ENCODE measurements around the gene STK31. TPM values are rescaled to one million over a fixed set of nuclear protein-coding genes. Genes with fewer than 3 reads are reported as not detected.

The STK31 gene
- total RNA-seq, 2 experiments from 2014 or later = 0.20 to 0.30 TPM

DNA sequence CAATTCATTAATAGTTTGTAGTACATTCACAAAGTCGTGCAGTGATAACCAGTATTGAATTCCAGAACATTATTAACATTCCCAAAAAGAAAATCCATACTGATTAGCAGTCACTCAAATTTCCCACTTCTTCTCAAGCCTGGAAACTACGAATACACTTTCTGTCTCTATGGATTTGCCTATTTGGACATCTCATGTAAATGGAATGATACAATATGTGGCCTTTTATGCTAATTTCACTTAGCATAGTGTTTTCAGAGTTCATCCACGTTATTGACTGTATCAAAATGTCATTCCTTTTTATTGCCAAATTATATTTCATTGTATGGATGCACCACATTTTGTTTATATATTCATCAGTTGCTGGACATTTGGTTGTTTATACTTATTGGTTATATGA is 78.8 kb downstream of the STK31 start:
- Histone ChIP-seq H3K27me3 (ENCODE audit: control insufficient read depth in 1 of 2, insufficient read depth in 2 of 2, low read length in 2 of 2) (no peaks in the 10 kb centered on the region), H3K4me1 (ENCODE audit: insufficient read depth, low read length) (no peaks in the 10 kb centered on the region), H3K4me3 (ENCODE audit: low read length) (no peak overlapping the region), H3K27ac (ENCODE audit: low read depth in 1 of 2, low read length in 2 of 2) (no peak overlapping the region), H3K36me3 (ENCODE audit: insufficient read depth, low read length) (no peaks in the 10 kb centered on the region), H3K9me3 (ENCODE audit: control insufficient read depth in 1 of 2, insufficient read depth in 1 of 2, low read length in 2 of 2) (no peaks in the 10 kb centered on the region)
- TF ChIP-seq, protein P1, sequence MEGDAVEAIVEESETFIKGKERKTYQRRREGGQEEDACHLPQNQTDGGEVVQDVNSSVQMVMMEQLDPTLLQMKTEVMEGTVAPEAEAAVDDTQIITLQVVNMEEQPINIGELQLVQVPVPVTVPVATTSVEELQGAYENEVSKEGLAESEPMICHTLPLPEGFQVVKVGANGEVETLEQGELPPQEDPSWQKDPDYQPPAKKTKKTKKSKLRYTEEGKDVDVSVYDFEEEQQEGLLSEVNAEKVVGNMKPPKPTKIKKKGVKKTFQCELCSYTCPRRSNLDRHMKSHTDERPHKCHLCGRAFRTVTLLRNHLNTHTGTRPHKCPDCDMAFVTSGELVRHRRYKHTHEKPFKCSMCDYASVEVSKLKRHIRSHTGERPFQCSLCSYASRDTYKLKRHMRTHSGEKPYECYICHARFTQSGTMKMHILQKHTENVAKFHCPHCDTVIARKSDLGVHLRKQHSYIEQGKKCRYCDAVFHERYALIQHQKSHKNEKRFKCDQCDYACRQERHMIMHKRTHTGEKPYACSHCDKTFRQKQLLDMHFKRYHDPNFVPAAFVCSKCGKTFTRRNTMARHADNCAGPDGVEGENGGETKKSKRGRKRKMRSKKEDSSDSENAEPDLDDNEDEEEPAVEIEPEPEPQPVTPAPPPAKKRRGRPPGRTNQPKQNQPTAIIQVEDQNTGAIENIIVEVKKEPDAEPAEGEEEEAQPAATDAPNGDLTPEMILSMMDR (IDR thresholded peaks at IDR 0.05) = no peak
- ATAC-seq (ENCODE audit: poor library complexity) = no peak
- intact Hi-C loops (cut with DNase I, micrococcal nuclease) = no loop called here
- peaks cover 3% of the 10 kb centered on the region for H3K9me3 Mint-ChIP-seq
- ChIA-PET CTCF (no interaction called here), POLR2A (no interaction called here)
- no peak for DNase-seq
- H3K4me3 Mint-ChIP-seq = no peak overlapping the region
- H3K4me1 Mint-ChIP-seq (ENCODE audit: low read depth) = no peaks in the 10 kb centered on the region
- H3K27me3 Mint-ChIP-seq = no peaks in the 10 kb centered on the region
- no peak overlapping the region for H3K27ac Mint-ChIP-seq
- H3K36me3 Mint-ChIP-seq (ENCODE audit: low read depth) = peaks cover 6% of the 10 kb centered on the region

DNA sequence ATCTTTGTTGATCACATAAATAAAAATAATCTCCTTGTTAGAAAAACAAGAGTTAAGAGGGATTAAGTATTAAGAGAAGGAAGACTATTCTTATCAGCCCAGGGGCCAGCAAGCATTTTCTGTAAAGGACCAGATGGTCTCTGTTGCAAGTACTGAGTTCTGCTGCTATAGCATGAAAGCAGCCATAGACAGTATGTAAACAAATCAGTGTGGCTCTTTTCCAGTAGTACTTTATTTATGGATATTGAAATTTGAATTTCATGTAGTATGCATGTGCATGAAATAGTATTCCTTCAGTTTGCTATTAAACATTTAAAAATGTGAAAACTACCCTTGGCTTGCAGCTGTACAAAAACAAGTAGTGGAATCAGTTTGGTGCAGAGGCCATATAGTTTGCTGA is 81.7 kb downstream of the STK31 start:
- Mint-ChIP-seq H3K36me3 (ENCODE audit: low read depth) (peaks cover 13% of the 10 kb centered on the region), H3K4me3 (no peak overlapping the region), H3K9me3 (peaks cover 11% of the 10 kb centered on the region), H3K27me3 (no peaks in the 10 kb centered on the region), H3K27ac (no peak overlapping the region), H3K4me1 (ENCODE audit: low read depth) (no peaks in the 10 kb centered on the region)
- no peak overlapping the region for H3K4me3 ChIP-seq (ENCODE audit: low read length)
- DNase-seq (no peak), ATAC-seq (ENCODE audit: poor library complexity) (no peak)
- CTCF ChIA-PET = no interaction called here
- H3K36me3 ChIP-seq (ENCODE audit: insufficient read depth, low read length) = no peaks in the 10 kb centered on the region
- H3K4me1 ChIP-seq (ENCODE audit: insufficient read depth, low read length) = no peaks in the 10 kb centered on the region
- TF ChIP-seq, protein P1 (IDR thresholded peaks at IDR 0.05) = no peak
- intact Hi-C loops (cut with DNase I, micrococcal nuclease) = no loop called here
- POLR2A ChIA-PET = no interaction called here
- no peak overlapping the region for H3K27ac ChIP-seq (ENCODE audit: low read depth in 1 of 2, low read length in 2 of 2)
- H3K27me3 ChIP-seq (ENCODE audit: control insufficient read depth in 1 of 2, insufficient read depth in 2 of 2, low read length in 2 of 2) = no peaks in the 10 kb centered on the region
- peaks cover 8 to 9% of the 10 kb centered on the region in 2 experiments for H3K9me3 ChIP-seq (ENCODE audit: control insufficient read depth in 1 of 2, insufficient read depth in 1 of 2, low read length in 2 of 2)

DNA sequence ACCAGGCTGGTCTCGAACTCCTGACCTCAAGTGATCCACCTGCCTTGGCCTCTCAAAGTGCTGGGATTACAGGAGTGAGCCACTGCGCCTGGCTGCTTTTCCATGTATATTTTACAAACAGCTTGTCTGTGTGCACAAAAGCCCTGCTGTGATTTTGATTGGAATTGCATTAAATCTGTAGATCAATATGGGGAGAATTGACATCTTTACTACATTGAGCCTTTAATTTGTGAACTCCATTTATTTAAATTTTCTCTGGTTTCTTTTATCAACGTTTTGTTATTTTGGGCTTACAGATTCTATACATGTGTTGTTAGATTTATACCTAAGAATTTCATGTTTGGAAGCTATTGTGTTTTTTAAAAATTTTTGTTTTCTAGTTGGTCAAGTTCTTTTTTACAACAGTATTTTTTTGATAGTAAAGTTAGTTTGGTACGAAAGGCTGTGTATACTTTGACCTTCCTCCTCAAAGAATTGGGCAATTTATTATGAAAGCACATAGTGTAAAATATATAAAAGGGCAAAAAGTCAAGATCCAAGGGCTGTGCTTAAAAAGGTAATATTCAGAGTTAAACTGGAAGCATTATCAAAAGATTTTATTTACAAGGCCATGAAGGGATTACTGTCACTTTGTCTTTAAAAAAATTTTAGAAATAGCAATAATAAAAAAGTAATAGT is 92.8 kb downstream of the STK31 start:
- Mint-ChIP-seq H3K9me3 (no peaks in the 10 kb centered on the region), H3K27ac (no peak overlapping the region), H3K4me1 (ENCODE audit: low read depth) (no peaks in the 10 kb centered on the region), H3K27me3 (peaks cover 5% of the 10 kb centered on the region), H3K4me3 (no peak overlapping the region), H3K36me3 (ENCODE audit: low read depth) (no peaks in the 10 kb centered on the region)
- H3K4me1 ChIP-seq (ENCODE audit: insufficient read depth, low read length) = no peaks in the 10 kb centered on the region
- no peak for DNase-seq
- ATAC-seq (ENCODE audit: poor library complexity) = no peak
- H3K36me3 ChIP-seq (ENCODE audit: insufficient read depth, low read length) = no peaks in the 10 kb centered on the region
- ChIA-PET CTCF (no interaction called here), POLR2A (no interaction called here)
- H3K4me3 ChIP-seq (ENCODE audit: low read length) = no peak overlapping the region
- H3K27ac ChIP-seq (ENCODE audit: low read depth in 1 of 2, low read length in 2 of 2) = no peak overlapping the region
- TF ChIP-seq, protein P1 (IDR thresholded peaks at IDR 0.05) = no peak
- no peaks in the 10 kb centered on the region for H3K27me3 ChIP-seq (ENCODE audit: control insufficient read depth in 1 of 2, insufficient read depth in 2 of 2, low read length in 2 of 2)
- no peaks in the 10 kb centered on the region for H3K9me3 ChIP-seq (ENCODE audit: control insufficient read depth in 1 of 2, insufficient read depth in 1 of 2, low read length in 2 of 2)
- intact Hi-C loops (cut with DNase I, micrococcal nuclease) = no loop called here

Measured in CD4-positive, alpha-beta T cell (primary cell).